Measurements from ENCODE around the gene CLN6. TPM values are rescaled to one million over a fixed set of nuclear protein-coding genes. Genes with fewer than 3 reads are reported as not detected.
A peak's percentile ranks its signal among the peaks of the same experiment; 100 is the strongest.
"Not testable (repeated sequence)": the region's sequence is repeated elsewhere in the genome, so short reads cannot be mapped to it uniquely, and the experiment has no call there.

Gene CLN6
- total RNA-seq, 1 donor from 2014 or later: 25.7 TPM

DNA sequence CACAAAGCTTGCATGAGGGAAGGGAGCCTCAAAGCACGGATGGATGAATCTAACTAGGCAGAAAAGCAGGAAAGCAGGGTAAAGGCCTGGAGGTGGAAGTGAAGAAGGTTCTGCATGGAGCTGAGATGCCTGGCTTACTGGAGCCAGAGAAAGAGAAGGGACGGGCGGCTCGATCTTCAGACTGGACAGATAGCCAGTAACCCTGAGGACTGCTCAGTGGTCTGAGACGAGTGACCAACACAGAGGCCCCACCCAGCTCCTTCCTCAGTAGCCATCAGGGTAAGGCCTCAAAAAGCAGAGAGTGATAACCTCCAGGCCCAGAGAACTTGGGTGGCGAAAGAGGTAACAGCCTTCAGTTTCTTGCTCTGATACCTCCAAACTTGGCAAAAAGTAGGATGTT lies 6.4 kb downstream of the CLN6 start:
- no peak for DNase-seq (ENCODE audit: low spot score)

DNA sequence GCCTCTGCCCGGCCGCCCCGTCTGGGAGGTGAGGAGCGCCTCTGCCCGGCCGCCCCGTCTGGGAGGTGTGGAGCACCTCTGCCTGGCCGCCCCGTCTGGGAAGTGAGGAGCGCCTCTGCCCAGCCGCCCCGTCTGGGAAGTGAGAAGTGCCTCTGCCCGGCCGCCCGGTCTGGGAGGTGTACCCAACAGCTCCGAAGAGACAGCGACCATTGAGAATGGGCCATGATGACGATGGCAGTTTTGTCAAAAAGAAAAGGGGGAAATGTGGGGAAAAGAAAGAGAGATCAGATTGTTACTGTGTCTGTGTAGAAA lies 7.1 kb downstream of the CLN6 start:
- peak; percentile 7 for DNase-seq (ENCODE audit: low spot score)

DNA sequence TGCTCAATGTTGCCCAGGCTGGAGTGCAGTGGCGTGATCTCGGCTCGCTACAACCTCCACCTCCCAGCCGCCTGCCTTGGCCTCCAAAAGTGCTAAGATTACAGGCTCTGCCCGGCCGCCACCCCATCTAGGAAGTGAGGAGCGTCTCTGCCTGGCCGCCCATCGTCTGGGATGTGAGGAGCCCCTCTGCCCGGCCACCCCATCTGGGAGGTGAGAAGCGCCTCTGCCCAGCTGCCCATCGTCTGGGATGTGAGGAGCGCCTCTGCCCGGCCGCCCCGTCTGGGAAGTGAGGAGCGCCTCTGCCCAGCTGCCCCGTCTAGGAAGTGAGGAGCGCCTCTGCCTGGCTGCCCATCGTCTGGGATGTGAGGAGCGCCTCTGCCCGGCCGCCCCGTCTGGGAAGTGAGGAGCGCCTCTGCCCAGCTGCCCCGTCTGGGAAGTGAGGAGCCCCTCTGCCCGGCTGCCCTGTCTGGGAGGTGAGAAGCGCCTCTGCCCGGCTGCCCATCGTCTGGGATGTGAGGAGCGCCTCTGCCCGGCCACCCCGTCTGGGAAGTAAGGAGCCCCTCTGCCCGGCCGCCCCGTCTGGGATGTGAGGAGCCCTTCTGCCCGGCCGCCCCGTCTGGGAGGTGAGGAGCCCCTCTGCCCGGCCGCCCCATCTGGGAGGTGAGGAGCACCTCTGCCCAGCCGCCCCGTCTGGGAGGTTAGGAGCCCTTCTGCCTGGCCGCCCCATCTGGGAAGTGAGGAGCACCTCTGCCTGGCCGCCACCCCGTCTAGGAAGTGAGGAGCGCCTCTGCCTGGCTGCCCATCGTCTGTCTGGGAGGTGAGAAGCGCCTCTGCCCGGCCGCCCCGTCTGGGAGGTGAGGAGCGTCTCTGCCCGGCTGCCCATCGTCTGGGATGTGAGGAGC lies 7.7 kb downstream of the CLN6 start:
- not testable (repeated sequence) for DNase-seq (ENCODE audit: low spot score)

DNA sequence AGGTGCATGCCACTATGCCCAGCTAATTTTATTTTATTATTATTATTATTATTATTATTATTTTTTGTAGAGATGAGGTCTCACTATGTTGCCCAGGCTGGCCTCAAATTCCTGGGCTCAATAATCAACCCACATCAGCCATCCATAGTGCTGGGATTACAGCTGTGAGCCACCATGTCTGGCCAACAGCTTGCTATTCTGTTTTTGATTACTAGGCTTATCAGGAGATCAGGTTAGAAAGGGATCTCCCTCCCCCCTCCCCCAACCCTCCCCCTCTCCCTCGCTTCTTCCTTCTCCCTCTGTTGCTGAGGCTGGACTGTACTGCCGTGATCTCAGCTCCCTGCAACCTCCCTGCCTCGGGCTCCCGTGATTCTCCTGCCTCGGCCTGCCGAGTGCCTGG lies 8.6 kb downstream of the CLN6 start:
- DNase-seq (ENCODE audit: low spot score): no peak

DNA sequence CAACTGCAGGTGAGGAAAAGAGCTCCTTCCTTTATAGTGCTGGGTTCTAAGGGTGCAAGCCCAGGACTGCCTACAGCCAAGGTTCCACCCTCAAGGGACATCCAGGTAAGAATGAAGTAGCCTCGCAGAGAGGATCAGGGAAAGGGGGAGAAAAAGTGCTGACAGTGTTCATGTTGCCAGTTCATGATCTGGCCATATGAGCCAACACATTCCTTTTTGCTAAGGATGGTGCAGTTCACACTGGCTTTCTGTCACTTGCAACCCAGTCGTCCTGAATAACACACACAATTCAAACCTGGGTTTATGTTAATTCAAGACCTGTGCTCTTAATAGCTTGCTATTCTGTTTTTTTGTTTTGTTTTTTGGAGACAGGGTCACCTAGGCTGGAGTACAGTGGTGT lies 9.0 kb downstream of the CLN6 start:
- no peak for DNase-seq (ENCODE audit: low spot score)

DNA sequence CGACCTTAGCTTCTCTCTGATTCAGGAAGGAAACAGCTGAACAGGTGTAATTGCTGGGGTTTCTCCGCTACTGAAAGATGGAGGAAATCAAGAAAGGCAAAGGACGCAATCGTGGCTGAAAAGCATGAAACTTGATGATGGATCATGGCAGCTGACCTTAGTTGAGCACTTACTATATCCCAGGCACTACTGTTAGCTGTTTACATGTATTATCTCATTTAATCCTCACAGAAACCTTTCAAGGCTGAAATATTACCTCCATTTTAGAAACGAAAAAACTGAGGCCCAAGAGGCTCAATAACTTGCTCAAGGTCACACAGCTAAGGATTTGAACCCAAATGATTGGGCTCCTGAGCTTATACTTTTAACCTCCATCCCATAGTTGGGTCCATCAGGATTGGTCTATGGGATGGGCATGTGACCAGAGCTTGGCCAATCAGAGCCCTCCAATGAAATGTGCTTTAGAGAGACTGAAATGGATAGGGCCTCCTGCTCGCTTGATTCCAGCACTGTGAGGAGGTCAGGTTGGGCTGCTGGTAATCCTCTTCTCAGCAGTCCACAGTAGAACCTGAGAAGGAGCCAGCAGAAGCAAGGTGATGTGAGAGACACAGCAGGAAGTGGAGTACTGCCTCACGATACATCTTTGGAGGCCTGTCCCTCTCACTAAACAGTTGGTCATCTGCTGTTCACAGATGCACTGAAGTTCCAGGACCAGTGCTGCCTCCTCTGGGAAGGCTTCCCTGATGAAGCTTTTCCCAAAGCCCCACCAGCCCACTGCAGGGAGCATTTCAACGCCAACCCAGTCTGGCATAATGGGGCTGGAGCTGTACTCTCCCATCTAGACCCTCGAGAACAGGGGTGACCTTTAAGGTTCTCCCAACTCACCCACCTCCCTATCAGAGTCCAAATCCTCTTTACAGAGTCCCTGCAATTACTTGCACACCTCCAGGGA lies 10.4 kb downstream of the CLN6 start:
- no peak for DNase-seq (ENCODE audit: low spot score)

DNA sequence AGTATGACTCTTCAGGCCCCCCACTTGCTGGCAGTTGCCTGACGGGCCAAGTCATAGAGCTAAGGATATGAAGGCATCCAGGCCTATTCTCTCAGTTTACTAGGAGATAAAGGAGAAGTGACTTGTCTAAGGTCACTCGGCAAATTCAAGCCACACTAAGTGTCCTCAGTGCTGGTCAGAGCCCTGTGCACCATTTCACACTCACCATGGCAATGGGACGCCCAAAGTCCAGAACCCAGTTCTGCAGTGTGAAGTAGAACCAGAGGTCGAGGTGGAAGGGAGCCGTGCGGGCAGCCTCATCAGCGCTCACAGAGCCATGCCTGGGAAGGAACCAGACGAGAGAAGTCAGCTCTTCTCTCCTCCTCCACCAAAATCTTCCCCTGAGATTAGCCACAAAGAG lies 11.2 kb downstream of the CLN6 start:
- DNase-seq (ENCODE audit: low spot score): no peak

DNA sequence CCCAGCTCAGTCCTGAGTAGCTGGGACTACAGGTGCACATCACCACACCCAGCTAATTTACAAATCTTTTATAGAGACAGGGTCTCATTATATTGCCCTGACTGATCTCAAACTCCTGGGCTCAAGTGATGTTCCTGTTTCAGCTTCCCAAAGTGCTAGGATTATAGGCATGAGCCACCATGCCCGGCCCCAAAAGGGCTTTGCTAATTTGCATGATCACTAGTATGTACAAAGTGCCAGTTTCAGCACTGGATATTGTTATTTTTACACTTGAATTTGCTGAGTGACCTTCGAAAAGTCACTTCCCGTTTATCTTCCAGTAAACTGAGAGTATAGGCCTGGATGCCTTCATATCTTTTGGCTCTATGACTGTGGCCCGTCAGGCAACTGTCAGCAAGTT lies 12.2 kb downstream of the CLN6 start:
- DNase-seq (ENCODE audit: low spot score): no peak

DNA sequence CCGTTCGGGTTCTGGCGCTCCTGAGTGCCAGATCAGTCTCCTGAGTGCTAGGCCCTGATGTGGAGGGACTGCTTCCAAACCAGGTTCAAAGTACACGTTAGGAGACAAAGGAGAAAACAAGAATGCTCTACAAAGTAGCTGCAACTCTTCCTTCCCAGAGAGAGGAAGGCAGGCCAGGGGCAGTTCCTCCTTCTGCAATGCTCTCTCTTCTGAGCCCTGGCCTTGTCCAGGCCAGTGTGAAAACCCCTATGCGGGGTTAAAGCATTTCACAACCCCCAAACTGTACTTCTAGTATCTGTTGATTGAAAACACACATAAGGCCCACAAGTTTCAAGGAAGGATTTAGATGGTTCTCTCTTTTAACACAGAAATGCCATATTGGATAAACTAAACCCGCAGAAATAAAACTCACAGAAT lies 14.7 kb downstream of the CLN6 start:
- no peak for DNase-seq (ENCODE audit: low spot score)

DNA sequence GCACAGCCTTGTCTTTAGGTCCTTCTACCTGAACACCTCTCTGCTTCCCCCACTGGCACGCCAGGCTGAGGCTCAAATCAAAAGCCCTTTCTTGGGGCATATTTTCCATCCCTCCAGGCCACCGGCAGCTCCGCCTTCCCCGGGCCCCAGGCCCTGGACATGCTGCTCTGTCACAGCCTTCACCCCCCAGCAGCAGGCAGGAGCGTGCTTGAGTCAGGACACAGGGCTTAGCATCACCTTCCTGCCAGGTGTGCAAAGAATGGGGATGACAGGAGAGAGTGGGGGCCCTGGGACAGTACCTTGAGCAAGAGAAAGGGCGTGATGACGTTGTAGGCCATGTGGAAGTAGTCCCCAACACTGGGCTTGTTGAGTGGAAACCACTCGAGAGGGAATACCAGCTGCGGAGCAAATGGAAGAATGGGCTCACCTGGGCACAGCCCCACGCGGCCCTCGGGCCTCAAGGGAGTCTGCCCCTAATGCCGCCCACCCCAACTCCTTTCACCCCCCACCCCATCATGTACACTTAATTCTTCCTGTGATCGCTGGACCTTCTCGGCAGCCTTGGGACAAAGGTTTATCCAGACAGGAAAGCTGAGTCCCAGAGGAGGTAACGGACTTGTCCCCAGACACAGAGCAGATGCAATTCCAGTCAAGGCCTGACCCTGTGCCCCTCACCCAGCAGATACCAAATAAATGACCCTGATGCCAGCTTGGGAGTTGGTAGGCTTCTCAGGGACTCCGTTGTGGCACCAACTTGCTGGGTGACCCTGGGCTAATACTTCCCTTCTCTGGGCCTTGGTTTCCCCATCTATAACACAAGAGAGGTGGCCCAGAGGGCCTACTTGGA lies 15.3 kb downstream of the CLN6 start:
- DNase-seq (ENCODE audit: low spot score): no peak

DNA sequence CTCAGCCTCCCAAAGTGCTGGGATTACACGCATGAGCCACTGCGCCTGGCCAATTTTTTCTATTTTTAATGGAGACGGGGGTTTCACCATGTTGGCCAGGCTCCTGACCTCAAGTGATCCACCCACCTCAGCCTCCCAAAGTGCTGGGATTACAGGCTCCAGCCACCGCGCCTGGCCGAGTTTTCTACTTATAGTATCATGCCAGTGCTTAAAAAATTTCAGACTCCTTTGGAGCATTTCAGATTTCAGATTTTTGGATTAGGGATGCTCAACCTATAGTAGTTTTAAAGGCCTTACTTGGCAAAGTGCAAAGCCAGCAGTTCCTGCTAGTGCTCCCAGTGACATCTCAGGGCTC lies 16.1 kb downstream of the CLN6 start:
- DNase-seq (ENCODE audit: low spot score): not testable (repeated sequence)

DNA sequence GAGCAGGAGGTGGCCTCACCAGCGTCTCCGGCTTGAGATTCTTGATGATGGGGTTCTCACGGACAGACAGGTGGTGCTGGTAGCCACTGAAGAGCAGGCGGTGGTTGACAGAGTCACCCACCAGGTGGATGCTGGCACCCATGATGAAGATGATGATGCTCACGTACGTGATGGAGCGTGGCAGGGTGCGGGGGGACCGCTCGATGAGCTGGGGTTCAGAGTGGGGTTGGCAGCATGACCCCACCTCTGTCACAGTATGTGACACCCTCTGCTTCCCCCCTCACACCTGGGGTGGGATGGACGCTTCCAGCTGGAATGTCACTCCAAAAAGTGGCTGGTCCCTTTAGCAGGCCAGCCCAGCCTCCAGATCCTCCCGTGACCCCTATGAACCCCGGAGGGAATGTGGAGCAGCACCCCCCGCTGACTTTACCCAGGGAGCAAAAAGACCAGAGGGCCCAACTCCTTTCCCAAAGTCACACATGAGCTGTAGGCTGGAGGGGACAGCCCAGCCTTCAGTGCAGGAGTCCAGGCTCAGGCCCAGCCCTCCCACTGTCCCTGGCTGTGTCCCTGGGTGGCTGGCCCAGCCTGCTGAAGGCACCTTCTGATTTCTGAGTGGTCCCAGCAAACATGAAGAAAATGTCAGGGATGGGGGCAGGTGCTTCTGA lies 17.7 kb downstream of the CLN6 start:
- no peak for DNase-seq (ENCODE audit: low spot score)

DNA sequence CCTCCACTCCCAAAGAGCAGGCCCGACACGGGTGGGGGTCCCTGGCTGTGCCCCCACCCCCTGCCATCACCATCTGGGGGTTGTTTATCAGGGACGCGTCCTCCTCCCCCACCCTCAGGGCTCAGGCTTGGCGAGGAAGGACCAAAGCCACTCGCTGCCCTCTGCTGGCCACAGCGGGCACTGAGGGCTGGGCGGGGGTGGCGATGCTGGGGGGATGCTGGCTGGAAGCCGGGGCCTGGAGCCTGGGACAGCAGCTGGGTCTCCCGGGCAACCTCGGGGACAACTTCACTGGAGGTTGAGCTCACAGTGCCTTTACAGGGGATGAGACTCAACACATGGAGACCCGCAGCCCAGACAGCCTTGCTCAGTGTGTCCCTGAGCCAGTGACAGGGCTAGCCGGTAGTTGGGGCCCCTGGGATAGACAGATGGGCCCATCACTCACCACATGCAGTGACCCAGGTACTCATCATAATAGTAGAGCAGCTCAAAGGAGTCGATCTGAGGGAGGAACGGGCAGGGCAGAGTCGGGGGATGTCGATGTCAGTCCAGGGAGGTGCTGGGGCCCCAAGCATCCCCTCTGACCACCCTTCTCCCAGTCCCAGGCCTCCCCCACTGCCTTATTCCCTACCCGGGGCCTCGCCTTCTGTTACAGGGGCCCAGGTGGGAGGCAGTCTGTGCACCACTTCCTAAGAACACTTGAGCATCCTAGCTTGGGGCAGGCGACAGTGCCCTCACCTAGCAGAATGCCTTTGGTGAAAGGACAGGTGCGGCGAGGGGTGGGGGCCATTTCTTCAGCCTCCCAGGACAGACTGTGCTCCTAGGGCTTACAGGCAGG lies 18.5 kb downstream of the CLN6 start:
- DNase-seq (ENCODE audit: low spot score): peak; percentile 46

DNA sequence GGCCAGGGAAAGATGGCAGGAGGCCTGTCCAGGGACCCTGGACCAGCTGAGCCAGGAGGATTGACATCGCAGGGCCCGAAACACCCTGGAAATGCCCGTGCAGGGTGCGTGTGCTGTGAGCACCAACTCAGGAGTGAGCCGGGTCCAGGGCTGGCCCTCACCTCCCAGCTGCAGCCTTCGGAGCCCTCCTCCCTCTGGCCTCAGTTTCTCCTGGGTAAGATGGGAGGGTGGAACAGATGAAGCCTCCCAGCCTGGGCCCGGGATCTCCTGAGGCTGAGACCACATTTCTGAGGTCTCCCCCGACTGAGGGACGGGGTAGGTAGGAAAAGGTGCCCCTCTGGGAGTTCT lies 19.1 kb downstream of the CLN6 start:
- DNase-seq (ENCODE audit: low spot score): no peak

DNA sequence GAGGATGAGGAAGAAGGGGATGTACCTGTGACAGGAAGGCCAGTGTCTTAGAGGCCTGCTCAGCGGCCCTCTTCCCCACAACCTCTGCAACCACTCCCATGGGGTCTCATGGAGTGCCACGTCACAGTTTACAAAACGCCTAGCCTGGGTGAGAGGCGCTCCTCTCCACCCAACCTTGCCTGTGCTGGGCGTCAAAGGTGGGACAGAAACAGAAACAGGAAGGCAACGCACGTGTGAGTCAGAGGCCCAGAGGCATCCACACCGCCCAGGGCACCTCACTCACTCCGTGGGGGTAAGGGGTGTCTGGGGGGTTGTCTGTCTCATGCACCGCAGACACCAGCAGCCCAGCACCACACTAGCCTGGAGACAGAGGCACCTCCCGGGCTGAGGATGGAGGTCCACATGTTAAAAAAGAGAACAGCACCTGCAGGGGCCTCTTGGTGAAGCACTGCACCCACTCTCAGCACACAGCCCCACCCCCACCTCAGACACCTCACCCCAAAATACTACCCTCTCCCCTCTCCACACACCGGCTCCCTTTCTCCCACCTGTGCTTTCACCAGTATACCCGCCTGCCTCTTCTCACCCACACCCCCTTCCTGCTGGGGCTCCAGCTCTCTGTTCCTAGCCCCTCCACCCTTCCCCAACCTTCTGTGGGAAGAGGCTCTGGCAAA lies 19.7 kb downstream of the CLN6 start:
- DNase-seq (ENCODE audit: low spot score): no peak

DNA sequence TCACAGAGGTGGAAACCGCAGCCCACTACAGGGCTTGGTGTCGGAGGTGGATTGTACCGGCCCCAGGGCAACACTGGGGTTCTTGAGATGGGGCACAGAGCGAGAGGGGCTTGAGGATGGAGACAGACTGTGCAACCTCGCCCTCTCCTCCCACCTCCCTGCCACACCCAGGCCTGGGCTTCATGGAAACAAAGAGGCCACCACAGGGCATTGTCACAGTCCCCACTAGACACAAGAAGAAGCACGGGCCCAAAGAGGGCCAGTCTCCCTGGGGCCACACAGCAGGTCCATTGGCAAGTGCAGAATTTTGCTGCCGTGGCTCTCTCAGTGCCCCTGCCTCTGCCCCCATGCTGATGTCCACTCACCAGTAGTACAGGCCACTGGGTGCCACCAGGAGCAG lies 20.3 kb downstream of the CLN6 start:
- no peak for DNase-seq (ENCODE audit: low spot score)

DNA sequence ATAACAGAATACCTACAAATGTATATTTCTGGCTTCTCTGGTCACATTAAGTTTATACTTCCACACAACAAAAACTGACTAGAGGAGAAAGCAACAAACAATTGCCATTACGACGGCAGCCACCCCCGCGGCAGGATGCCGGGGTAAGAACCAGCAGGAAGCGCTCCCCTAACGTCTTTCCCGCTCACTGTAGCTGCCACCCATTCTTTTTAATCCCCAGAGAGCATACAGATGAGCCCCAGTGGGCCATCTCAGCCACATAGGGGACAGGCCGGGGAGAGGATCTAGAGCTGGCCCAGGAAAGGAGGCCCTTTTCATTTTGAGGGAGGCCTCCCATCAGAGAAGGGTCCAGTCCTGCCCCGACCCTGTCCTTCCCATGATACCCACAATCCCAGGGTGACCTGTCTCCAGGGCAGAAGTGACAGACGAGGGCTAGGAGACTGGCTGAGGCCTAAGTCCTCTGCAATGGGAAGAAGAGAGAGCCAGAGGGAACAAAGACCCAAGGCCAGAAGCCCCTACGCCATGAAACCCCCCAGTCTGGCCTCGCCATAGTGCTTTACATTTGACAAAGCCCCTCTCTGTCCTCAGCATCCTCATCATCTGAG lies 20.8 kb downstream of the CLN6 start:
- no peak for DNase-seq (ENCODE audit: low spot score)

DNA sequence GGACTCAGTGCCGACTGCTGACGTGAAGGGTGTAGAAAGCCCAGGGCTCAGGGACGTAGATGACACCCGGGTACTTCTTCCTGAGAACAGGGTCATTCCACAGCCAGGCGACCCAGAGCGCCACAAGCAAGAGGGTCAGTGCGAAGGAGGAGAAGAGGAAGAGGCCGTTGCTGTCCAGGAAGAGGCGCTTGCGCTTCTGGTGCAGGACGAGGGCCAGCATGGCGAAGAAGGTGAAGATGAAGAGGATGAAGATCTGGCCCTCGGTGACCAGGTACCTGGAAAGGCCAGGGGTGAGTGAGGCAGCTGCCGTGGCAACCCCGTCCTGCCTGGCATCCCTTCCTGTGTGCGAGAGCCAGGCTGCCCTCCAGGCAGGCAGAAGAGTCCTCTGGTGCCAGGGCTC lies 21.4 kb downstream of the CLN6 start:
- no peak for DNase-seq (ENCODE audit: low spot score)

DNA sequence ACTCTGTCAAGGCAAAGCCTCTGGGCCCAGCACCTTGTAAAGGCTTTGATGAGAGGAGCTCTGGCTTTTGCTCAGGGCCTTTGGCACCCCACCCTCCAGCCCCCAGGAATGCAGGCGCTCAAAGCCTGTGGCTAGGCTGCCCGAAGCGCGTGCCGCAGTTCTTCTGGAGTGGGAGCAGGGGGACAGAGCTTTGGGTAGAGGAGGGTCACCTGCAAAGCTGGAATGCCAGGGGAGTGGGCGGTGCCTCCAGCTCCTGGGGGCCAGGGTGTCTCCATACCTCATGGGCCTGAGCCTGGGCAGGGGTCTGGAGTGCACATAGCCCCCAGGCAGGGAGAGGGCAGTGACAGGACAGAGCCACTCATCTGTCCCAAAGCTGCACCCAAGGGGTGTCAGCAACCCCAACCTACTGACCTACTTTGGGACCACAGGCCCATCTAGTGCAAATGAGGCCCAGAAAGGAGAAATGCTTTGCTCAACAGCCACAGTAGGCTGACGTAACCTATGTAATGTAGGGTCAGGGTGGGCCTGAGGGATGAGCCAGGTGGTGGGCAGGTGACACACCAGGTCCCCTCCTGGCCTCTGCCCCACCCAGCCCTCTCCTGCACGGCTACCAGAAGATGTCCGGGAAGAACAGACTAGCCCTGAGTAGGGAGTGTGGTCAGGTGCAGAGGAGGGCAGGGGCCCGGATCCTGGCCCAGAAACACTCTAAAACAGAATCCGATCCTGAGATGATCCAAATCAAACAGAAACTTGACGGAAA lies 22.2 kb downstream of the CLN6 start:
- DNase-seq (ENCODE audit: low spot score): no peak

Measured in mucosa of gallbladder (tissue), 1 donor.